ENCODE measurements around the gene CELF2. TPM values are rescaled to one million over a fixed set of nuclear protein-coding genes. Genes with fewer than 3 reads are reported as not detected.

The CELF2 gene
- total RNA-seq, 1 donor = 135 TPM

GRCh38 chr10:11208908-11209829 is 191.5 kb downstream of the CELF2 start:
- no peaks in the 10 kb centered on the region for H3K9me3 ChIP-seq (ENCODE audit: low read depth, low read length)
- no peak overlapping the region for H3K4me3 ChIP-seq (ENCODE audit: low read length)
- no peaks in the 10 kb centered on the region for H3K27me3 ChIP-seq (ENCODE audit: insufficient read depth, low read length)
- peaks cover 89% of the 10 kb centered on the region for H3K4me1 ChIP-seq (ENCODE audit: insufficient read depth, low read length)

- H3K9me3 ChIP-seq (ENCODE audit: low read depth, low read length) = no peaks in the 10 kb centered on the region
- no peaks in the 10 kb centered on the region for H3K27me3 ChIP-seq (ENCODE audit: insufficient read depth, low read length)
- H3K4me3 ChIP-seq (ENCODE audit: low read length) = no peak overlapping the region
Observed at GRCh38 chr10:11209830-11210181, 192.1 kb downstream of the CELF2 start.

GRCh38 chr10:11210211-11210922 is 192.7 kb downstream of the CELF2 start:
- Histone ChIP-seq H3K9me3 (ENCODE audit: low read depth, low read length) (no peaks in the 10 kb centered on the region), H3K4me3 (ENCODE audit: low read length) (no peak overlapping the region), H3K27me3 (ENCODE audit: insufficient read depth, low read length) (no peaks in the 10 kb centered on the region), H3K4me1 (ENCODE audit: insufficient read depth, low read length) (peaks cover 96% of the 10 kb centered on the region)

More at GRCh38 chr10:11209830-11210181, 192.1 kb downstream of the CELF2 start:
- H3K4me1 ChIP-seq (ENCODE audit: insufficient read depth, low read length) = peaks cover 91% of the 10 kb centered on the region

- Histone ChIP-seq H3K9me3 (ENCODE audit: low read depth, low read length) (no peaks in the 10 kb centered on the region), H3K27me3 (ENCODE audit: insufficient read depth, low read length) (no peaks in the 10 kb centered on the region), H3K4me3 (ENCODE audit: low read length) (no peak overlapping the region), H3K4me1 (ENCODE audit: insufficient read depth, low read length) (peaks cover 84% of the 10 kb centered on the region)
Observed at GRCh38 chr10:11212288-11213085, 194.8 kb downstream of the CELF2 start.

- Histone ChIP-seq H3K27me3 (ENCODE audit: insufficient read depth, low read length) (no peaks in the 10 kb centered on the region), H3K4me3 (ENCODE audit: low read length) (no peak overlapping the region), H3K4me1 (ENCODE audit: insufficient read depth, low read length) (peaks cover 77% of the 10 kb centered on the region), H3K9me3 (ENCODE audit: low read depth, low read length) (no peaks in the 10 kb centered on the region)
Observed at GRCh38 chr10:11213137-11213536, 195.5 kb downstream of the CELF2 start.

GRCh38 chr10:11214407-11214806 is 196.7 kb downstream of the CELF2 start:
- H3K9me3 ChIP-seq (ENCODE audit: low read depth, low read length) = no peaks in the 10 kb centered on the region

GRCh38 chr10:11215471-11215870 is 197.8 kb downstream of the CELF2 start:
- Histone ChIP-seq H3K27me3 (ENCODE audit: insufficient read depth, low read length) (no peaks in the 10 kb centered on the region), H3K4me3 (ENCODE audit: low read length) (no peak overlapping the region), H3K4me1 (ENCODE audit: insufficient read depth, low read length) (peaks cover 54% of the 10 kb centered on the region), H3K9me3 (ENCODE audit: low read depth, low read length) (no peaks in the 10 kb centered on the region)

More at GRCh38 chr10:11214407-11214806, 196.7 kb downstream of the CELF2 start:
- H3K4me3 ChIP-seq (ENCODE audit: low read length) = no peak overlapping the region
- peaks cover 65% of the 10 kb centered on the region for H3K4me1 ChIP-seq (ENCODE audit: insufficient read depth, low read length)
- H3K27me3 ChIP-seq (ENCODE audit: insufficient read depth, low read length) = no peaks in the 10 kb centered on the region

GRCh38 chr10:11217521-11217920 is 199.8 kb downstream of the CELF2 start:
- Histone ChIP-seq H3K27me3 (ENCODE audit: insufficient read depth, low read length) (no peaks in the 10 kb centered on the region), H3K9me3 (ENCODE audit: low read depth, low read length) (no peaks in the 10 kb centered on the region), H3K4me3 (ENCODE audit: low read length) (no peak overlapping the region), H3K4me1 (ENCODE audit: insufficient read depth, low read length) (peaks cover 35% of the 10 kb centered on the region)

- H3K4me1 ChIP-seq (ENCODE audit: insufficient read depth, low read length) = peaks cover 32% of the 10 kb centered on the region
- no peaks in the 10 kb centered on the region for H3K27me3 ChIP-seq (ENCODE audit: insufficient read depth, low read length)
- no peak overlapping the region for H3K4me3 ChIP-seq (ENCODE audit: low read length)
- no peaks in the 10 kb centered on the region for H3K9me3 ChIP-seq (ENCODE audit: low read depth, low read length)
Observed at GRCh38 chr10:11218395-11218794, 200.7 kb downstream of the CELF2 start.

- Histone ChIP-seq H3K4me3 (ENCODE audit: low read length) (no peak overlapping the region), H3K9me3 (ENCODE audit: low read depth, low read length) (no peaks in the 10 kb centered on the region), H3K27me3 (ENCODE audit: insufficient read depth, low read length) (no peaks in the 10 kb centered on the region), H3K4me1 (ENCODE audit: insufficient read depth, low read length) (peaks cover 31% of the 10 kb centered on the region)
Observed at GRCh38 chr10:11219431-11219830, 201.8 kb downstream of the CELF2 start.

- H3K4me1 ChIP-seq (ENCODE audit: insufficient read depth, low read length) = peaks cover 50% of the 10 kb centered on the region
- H3K9me3 ChIP-seq (ENCODE audit: low read depth, low read length) = no peaks in the 10 kb centered on the region
- no peaks in the 10 kb centered on the region for H3K27me3 ChIP-seq (ENCODE audit: insufficient read depth, low read length)
- no peak overlapping the region for H3K4me3 ChIP-seq (ENCODE audit: low read length)
Observed at GRCh38 chr10:11223081-11223480, 205.4 kb downstream of the CELF2 start.

GRCh38 chr10:11223507-11224140 is 206.0 kb downstream of the CELF2 start:
- peaks cover 52% of the 10 kb centered on the region for H3K4me1 ChIP-seq (ENCODE audit: insufficient read depth, low read length)
- H3K9me3 ChIP-seq (ENCODE audit: low read depth, low read length) = no peaks in the 10 kb centered on the region

GRCh38 chr10:11224321-11224720 is 206.6 kb downstream of the CELF2 start:
- Histone ChIP-seq H3K4me3 (ENCODE audit: low read length) (no peak overlapping the region), H3K27me3 (ENCODE audit: insufficient read depth, low read length) (no peaks in the 10 kb centered on the region), H3K9me3 (ENCODE audit: low read depth, low read length) (no peaks in the 10 kb centered on the region), H3K4me1 (ENCODE audit: insufficient read depth, low read length) (peaks cover 59% of the 10 kb centered on the region)

More at GRCh38 chr10:11223507-11224140, 206.0 kb downstream of the CELF2 start:
- H3K4me3 ChIP-seq (ENCODE audit: low read length) = no peak overlapping the region
- no peaks in the 10 kb centered on the region for H3K27me3 ChIP-seq (ENCODE audit: insufficient read depth, low read length)

- Histone ChIP-seq H3K9me3 (ENCODE audit: low read depth, low read length) (no peaks in the 10 kb centered on the region), H3K27me3 (ENCODE audit: insufficient read depth, low read length) (no peaks in the 10 kb centered on the region), H3K4me3 (ENCODE audit: low read length) (no peak overlapping the region), H3K4me1 (ENCODE audit: insufficient read depth, low read length) (peaks cover 65% of the 10 kb centered on the region)
Observed at GRCh38 chr10:11224792-11225416, 207.2 kb downstream of the CELF2 start.

Data from mononuclear cell (primary cell).